Activated T-cell treated with anti-CD3 and anti-CD28 coated beads for 24 hours (primary cell): ENCODE measurements around the gene ITGB3BP.
"Not testable (repeated sequence)": the region's sequence is repeated elsewhere in the genome, so short reads cannot be mapped to it uniquely, and the experiment has no call there.

Experiments
- DNase-seq: peaks from one replicate; pipeline ENCODE4 v3.0.0-alpha.2; 2020; ENCODE audit warnings: low read depth

ITGB3BP gene

GRCh38 chr1:63522891-63523728 lies at the start of gene ITGB3BP, which contains the start of gene EFCAB7:
ITGB3BP (minus strand) TSS chr1:63523225; CDS start chr1:63523133, 92 bp downstream.
EFCAB7 (plus strand) TSS chr1:63523525; CDS start chr1:63525573, 2,048 bp downstream.
- DNase-seq: peak; percentile 77

GRCh38 chr1:63572686-63573085 lies 49.7 kb upstream of the ITGB3BP start:
- DNase-seq: not testable (repeated sequence)

GRCh38 chr1:63569640-63570316 lies 46.8 kb upstream of the ITGB3BP start:
- DNase-seq: no peak

GRCh38 chr1:63569068-63569467 lies 46.0 kb upstream of the ITGB3BP start:
- DNase-seq: no peak

- DNase-seq: no peak
These were observed 40.7 kb upstream of the ITGB3BP start for GRCh38 chr1:63563745-63564144.

GRCh38 chr1:63559357-63559756 lies 36.3 kb upstream of the ITGB3BP start:
- no peak for DNase-seq

- DNase-seq: no peak
These were observed 34.5 kb upstream of the ITGB3BP start for GRCh38 chr1:63557365-63557987.

GRCh38 chr1:63555480-63555879 lies 32.5 kb upstream of the ITGB3BP start:
- no peak for DNase-seq

GRCh38 chr1:63548877-63549276 lies 25.9 kb upstream of the ITGB3BP start:
- DNase-seq: no peak

GRCh38 chr1:63548303-63548702 lies 25.3 kb upstream of the ITGB3BP start:
- DNase-seq: no peak

GRCh38 chr1:63547621-63548294 lies 24.7 kb upstream of the ITGB3BP start:
- DNase-seq: no peak

- no peak for DNase-seq
These were observed 22.8 kb upstream of the ITGB3BP start for GRCh38 chr1:63545780-63546179.

- DNase-seq: no peak
These were observed 14.9 kb upstream of the ITGB3BP start for GRCh38 chr1:63537940-63538339.

- no peak for DNase-seq
These were observed 14.0 kb upstream of the ITGB3BP start for GRCh38 chr1:63537006-63537405.

GRCh38 chr1:63534406-63534805 lies 11.4 kb upstream of the ITGB3BP start:
- DNase-seq: no peak

- DNase-seq: no peak
These were observed 10.9 kb upstream of the ITGB3BP start for GRCh38 chr1:63533931-63534330.

- no peak for DNase-seq
These were observed 9.7 kb upstream of the ITGB3BP start for GRCh38 chr1:63532727-63533126.

GRCh38 chr1:63524201-63524600 lies 1.2 kb upstream of the ITGB3BP start:
- DNase-seq: no peak

- DNase-seq: no peak
These were observed 713 bp upstream of the ITGB3BP start for GRCh38 chr1:63523738-63524137.

- no peak for DNase-seq
These were observed 6.4 kb downstream of the ITGB3BP start for GRCh38 chr1:63516629-63517028.

GRCh38 chr1:63512584-63512983 lies 10.4 kb downstream of the ITGB3BP start:
- no peak for DNase-seq

GRCh38 chr1:63509718-63510117 lies 13.3 kb downstream of the ITGB3BP start:
- no peak for DNase-seq
